Heart left ventricle (tissue), 13 donors: ENCODE measurements around the gene CSMD2.

ENCODE experiments used
- CTCF ChIP-seq, 12 donors: fragments of 200-600 bp; sonication (generic) in 4 of 12; IDR thresholded peaks; one replicate each; pipeline versions ENCODE4 v1.5.0 to v1.8.0; 2018 to 2022; ENCODE audit warnings: antibody characterized with exemption in 12 of 12, mild to moderate bottlenecking in 5 of 12
- POLR2A ChIP-seq, 2 donors: fragments of 450-650 bp; IDR thresholded peaks; one replicate each; pipeline ENCODE4 v1.6.1; 2017; ENCODE audit warnings: antibody characterized with exemption in 2 of 2, mild to moderate bottlenecking in 2 of 2, moderate library complexity in 2 of 2
- donor health status: ischemic (EF 13 %, LVEDD 7.1; RV severe dilation, severe dysfunction).
- donor health status: DM: no; HTN: yes; CAD: no.
- donor health status: DM: no; HTN: no; CAD: no.
- donor health status: ischemic (EF 25% LVEDD 6.9; RV normal size, moderate dysfunction).
- donor health status: ischemic (EF 25% LVEDD 5.7; RV mildly dilated, moderate dysfunction).
- donor health status: ischemic (EF 35%, LVEDD 5.7; RV mildly dilated, moderate dysfunction).
- donor health status: nonischemic (EF 11% LVEDD 7.7; RV severe dilation, severe dysfunction).
- donor health status: DM: yes; HTN: yes; CAD: no.
- donor health status: PGD.
- donor health status: ischemic (EF 29% LVEDD 5.4; RV normal size, mild dysfunction).
- donor health status: nonischemic (EF 23%, LVEDD 6.1; RV moderate dilation, normal function).

DNA sequence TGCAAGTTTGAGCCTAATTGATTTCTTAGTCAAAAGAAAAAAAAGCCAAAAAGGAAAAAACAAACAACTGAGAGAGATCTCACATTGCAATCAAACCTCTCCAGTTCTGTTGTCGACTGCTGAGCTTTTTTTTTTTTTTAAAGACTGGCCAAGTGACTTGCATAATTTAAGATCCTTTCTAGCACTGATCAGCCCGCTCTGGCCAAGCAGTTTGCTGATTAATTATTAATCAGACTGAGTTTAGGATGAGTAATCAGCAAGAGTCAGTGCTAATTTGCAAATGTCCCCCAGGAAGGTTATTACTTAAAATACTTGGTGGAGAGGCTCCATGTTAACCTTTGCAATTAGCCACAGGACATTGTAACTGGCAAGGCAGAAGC lies 261.8 kb downstream of the CSMD2 start:
- TF ChIP-seq CTCF (IDR thresholded peaks at IDR 0.05) (no peak), POLR2A (IDR thresholded peaks at IDR 0.05) (no peak)
